ENCODE measurements around the gene SORCS1.

- TF ChIP-seq EGR1 (IDR thresholded peaks at IDR 0.05) (no peak), TCF12 (IDR thresholded peaks at IDR 0.05; ENCODE audit: low read depth) (no peak), USF1 (IDR thresholded peaks at IDR 0.05) (no peak), RAD21 (IDR thresholded peaks at IDR 0.05; ENCODE audit: low read depth) (no peak), YY1 (IDR thresholded peaks at IDR 0.05; ENCODE audit: low read depth) (no peak), REST (IDR thresholded peaks at IDR 0.05; ENCODE audit: low read depth) (no peak), MAX (IDR thresholded peaks at IDR 0.05) (no peak), FOXM1 (IDR thresholded peaks at IDR 0.05; ENCODE audit: borderline replicate concordance, low read depth) (no peak), CREB1 (IDR thresholded peaks at IDR 0.05; ENCODE audit: low read depth) (no peak), ZBTB7A (IDR thresholded peaks at IDR 0.05; ENCODE audit: low read depth) (no peak), TAF1 (IDR thresholded peaks at IDR 0.05; ENCODE audit: low read depth) (no peak)
These were observed 172.5 kb downstream of the SORCS1 start for GRCh38 chr10:106992055-106992454.

Data from Ishikawa (cell line).